ENCODE data around the gene SEC61A2.
A peak's percentile ranks its signal among the peaks of the same experiment; 100 is the strongest.
"Not testable (repeated sequence)": the region's sequence is repeated elsewhere in the genome, so short reads cannot be mapped to it uniquely, and the experiment has no call there.

Gene SEC61A2

DNA sequence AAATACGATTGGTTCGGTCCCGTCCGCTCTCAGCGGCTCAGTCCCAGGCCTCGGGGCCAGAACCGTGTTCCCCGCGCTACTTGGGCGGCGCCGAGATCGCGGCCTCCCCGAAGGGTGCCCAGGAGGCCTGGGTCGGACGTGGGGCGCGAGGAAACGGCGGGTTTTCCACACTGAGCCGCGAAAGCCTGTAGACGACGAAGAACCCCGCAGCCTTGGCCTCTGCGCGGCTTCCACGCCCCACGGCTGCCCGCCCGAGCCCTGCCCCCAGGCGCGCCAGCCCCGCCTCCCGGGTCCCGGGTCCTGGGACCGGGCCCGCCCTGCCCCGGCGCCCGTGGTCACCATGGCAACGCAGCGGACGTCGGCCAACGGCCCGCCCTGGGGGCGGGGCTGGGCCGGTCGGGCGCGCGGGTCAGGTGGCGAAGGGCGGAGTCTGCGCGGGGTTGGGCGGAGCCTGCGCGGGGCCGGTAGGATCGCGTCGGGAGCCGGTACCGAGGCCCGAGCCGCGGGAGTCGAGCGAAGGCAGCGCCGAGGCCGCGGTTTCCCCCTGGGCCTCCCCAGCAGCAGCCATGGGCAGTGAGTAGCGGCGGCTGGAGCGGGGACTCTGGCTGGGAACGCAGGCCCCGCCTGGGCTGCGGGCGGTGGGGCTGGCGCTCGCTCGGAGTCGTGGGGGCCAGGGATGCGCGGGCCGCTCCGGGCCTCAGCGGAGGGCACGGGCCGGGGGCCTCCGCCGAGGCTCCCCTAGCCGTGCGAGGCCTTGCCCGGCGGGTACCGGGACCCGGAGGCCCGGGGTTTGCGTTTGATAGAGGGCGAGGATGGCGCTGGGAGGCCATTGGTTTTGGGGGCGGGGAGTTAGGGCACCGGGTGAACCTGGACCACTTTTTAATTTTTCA is at the start of gene SEC61A2:
Gene SEC61A2 (plus strand): TSS at position 456 of the 890 bp plus-strand sequence. CDS start 111 bp downstream, at position 567.
- DNase-seq = peak; percentile 61

DNA sequence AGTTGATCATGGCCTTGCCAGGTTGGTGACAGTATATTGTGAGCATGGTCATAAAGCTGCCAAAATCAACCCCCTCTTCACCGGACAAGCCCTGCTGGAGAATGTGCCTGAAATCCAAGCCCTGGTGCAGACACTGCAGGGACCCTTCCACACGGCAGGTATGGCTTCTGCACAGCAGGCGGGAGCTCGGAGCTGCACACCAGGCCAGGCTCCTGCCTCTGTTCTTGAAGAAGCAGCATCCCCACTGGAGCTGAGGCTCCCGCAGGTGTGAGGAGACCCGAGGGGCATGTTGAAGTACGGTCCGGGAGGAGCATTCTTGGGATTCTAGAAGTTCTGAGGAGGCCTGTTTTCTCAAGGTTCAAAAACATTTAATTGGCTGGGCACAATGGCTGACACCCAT is 48.0 kb upstream of the SEC61A2 start:
- no peak for DNase-seq

DNA sequence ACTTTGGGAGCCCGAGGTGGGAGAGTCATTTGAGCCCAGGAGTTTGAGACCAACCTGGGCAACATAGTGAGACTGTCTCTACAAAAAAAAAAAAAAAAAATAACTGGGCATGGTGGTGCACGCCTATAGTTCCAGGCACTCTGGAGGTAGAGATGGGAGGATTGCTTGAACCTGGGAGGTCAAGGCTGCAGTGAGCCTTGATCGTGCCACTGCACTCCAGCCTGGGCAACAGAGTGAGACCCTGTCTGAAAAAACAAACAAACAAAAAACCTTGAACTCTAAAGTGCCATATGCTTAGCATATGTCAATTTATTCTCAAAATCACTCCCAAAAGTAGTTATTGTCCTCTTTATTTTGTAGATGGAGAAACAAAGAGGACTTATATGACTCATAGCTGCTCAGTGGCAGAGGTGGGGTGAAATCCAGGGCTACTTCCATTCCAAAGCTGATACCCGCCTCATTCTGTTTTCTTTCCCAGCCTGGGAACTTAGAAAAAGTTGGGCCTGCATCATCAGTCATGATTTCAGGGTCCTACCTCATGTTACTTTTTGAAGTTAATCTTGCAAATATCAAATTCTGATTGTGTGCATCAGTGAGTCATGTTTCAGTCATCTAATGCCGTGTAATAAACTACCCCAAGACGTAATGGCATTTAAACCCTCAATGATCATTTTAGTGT is 47.5 kb upstream of the SEC61A2 start:
- no peak for DNase-seq

GRCh38 chr10:12088919-12089318 is 40.6 kb upstream of the SEC61A2 start:
- DNase-seq = no peak

DNA sequence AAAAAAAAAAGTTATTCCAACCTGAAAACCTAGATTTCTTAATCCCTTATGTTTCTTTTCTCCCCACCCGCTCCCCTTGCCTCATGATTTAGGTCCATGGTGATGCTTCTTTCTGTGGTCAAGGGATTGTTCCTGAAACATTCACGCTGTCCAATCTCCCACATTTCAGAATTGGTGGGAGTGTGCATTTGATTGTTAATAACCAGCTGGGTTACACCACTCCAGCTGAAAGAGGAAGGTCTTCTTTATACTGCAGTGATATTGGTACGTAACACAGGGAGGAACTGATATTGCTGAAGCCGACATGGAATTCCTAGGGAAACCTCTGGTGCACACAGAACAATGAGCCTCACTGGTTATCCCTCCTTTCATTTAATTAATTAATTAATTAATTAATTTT is 38.1 kb upstream of the SEC61A2 start:
- DNase-seq = no peak

- not testable (repeated sequence) for DNase-seq
Measured at GRCh38 chr10:12097361-12097760, 32.1 kb upstream of the SEC61A2 start.

DNA sequence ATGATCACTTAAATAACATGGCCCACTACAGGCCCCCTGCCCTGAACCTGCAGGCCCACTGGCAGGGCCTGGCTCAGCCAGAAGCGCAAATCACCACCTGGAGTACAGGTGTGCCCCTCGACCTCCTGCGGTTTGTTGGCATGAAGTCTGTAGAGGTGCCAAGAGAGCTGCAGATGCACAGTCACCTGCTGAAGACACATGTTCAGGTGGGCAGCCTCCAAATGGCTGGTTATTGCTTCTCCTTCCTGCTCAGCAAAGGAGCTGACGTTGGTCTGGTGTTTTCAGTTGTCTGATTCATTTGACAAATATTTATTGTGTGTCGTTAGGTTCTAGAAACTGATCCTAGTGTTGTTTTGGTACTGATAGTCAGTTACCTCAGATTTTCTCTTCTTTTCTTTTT is 31.7 kb upstream of the SEC61A2 start:
- DNase-seq = no peak

DNA sequence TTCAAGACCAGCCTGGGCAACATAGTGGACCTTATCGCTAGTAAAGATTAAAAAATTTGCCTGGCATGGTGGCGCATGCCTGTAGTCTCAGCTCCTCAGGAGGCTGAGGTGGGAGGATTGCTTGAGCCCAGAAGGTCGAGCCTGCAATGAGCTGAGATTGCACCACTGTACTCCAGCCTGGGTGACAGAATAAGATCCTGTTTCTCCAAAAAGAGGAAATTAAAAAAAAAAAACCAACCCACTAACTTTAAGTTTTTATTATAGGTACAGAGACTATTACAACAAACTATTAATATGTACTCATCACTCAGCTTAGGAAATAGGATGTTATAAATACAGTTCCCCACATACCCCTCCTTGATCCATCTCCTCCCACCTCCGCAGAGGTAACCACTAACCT is 30.5 kb upstream of the SEC61A2 start:
- DNase-seq = no peak

DNA sequence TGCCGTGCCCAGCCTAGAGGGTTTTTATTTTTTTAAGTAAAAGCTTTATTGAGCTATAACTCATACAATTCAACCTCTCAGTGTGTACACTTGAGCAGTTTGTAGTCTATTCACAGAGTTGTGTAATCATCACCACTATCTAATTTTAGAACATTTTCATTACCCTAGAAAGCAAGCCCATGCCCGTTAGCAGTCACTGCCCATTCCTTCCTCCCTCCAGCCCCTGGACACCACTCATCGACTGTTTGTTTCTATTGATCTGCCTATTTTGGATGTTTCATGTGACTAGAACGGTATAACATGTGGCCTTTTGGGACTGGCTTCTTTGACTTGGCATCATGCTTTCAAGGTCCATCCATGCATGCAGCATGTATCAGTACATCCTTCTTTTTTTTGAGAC is 25.7 kb upstream of the SEC61A2 start:
- no peak for DNase-seq

DNA sequence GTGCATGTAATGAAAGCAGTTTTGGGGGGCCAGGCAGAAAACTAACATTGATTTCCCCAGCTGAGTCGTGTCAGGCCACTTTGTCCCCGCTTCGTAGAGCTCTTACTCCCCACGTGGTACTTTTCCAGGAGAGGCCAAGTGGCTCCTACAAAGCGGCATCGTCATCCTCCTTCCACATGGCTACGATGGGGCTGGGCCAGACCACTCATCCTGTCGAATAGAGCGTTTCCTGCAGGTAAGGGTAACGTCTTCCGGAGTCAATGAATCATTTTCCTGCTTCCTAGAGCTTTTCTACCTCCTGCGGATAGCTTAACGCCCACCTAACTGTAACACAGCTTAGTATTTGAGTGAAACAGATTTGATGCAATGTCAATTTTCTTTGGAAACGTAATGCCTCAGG is 21.7 kb upstream of the SEC61A2 start:
- no peak for DNase-seq

DNA sequence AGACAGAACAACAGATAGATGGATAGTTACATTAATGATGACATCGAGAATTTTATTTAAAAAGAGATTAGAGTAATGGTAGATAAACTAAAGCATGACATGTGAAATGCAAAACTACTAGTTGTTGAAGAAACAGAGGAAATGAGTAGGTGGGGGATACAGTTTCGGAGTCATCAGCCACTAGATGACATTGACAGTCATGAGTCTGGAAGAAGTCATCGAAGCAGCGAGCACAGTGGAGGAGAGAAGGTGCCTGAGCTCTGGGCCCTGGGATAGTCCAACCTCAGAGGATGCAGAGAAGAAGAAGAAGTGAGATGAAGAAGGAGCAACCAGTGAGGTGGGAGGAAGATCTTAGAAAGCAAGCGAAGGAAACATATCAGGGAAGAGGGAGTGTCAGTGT is 20.2 kb upstream of the SEC61A2 start:
- no peak for DNase-seq

GRCh38 chr10:12111528-12111927 is 17.9 kb upstream of the SEC61A2 start:
- no peak for DNase-seq

DNA sequence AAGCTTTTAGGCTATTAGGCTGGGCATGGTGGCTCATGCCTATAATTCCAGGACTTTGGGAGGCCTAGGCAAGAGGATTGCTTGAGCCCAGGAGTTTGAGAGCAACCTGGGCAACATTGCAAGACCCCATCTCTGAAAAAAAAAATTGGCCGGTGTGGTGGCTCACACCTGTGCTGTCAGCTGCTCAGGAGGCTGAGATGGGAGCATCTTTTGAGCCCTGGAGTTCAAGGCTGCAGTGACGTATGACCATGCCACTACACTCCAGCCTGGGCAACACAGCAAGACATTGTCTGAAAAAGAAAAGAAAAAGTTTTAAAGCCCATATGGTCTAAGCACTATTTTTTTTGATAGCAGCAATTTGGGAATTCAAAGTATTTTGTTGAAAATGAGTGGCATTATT is 15.8 kb upstream of the SEC61A2 start:
- DNase-seq = no peak

DNA sequence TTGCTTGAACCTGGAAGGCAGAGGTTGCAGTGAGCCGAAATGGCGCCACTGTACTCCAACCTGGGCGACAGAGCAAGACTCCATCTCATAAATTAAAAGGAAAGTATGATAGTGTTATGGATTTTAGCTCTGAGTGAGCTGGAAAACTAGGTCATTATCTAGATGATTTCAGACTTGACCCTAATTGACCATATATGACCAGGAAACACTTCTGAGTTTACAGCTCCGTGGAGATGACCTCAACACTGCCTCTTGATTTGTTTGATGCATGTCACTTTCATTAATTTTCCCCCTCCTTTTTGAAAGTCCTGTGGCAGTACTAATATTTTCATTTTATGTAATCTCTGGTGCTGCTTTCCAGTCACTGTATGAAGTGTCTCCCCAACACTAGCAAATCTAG is 7.8 kb upstream of the SEC61A2 start:
- DNase-seq = no peak

- DNase-seq = no peak
Measured at GRCh38 chr10:12130237-12130872, 878 bp downstream of the SEC61A2 start.

DNA sequence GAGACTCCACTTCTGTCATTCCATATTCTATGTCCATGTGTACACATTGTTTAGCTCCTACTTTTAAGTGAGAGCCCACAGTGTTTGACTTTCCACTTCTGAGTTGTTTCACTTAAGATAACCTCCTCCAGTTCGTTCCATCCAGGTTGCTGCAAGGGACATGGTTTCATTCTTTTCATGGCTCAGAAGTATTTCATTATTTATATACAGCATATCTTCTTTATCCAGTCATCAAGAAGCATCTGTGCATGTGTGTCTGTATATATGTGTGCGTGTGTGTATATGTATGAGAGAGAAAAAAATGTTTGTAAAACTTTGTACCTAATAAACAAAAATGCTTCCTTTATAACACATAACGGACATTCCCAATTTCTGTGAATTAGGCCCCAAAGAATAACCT is 6.2 kb downstream of the SEC61A2 start:
- DNase-seq = no peak

- DNase-seq = no peak
Measured at GRCh38 chr10:12140038-12140437, 10.6 kb downstream of the SEC61A2 start.

DNA sequence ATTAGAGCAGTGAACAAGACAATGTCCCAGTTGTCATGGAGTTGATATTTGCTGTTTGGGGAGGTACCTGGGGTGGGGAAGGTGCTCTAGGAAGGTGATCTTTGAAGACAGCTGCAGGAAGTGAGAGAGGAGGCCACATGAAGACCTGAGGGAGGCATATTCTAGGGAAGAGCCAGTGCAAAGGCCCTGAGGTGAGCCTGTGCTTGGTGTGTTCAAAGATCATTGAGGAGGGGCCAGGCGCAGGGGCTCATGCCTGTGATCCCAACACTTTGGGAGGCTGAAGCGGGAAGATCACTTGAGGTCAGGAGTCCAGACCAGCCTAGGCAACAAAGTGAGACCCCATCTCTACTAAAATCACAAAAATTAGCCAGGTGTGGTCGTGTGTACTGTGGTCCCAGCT is 15.1 kb downstream of the SEC61A2 start:
- no peak for DNase-seq

- DNase-seq = no peak
Measured at GRCh38 chr10:12150163-12150562, 20.7 kb downstream of the SEC61A2 start.

DNA sequence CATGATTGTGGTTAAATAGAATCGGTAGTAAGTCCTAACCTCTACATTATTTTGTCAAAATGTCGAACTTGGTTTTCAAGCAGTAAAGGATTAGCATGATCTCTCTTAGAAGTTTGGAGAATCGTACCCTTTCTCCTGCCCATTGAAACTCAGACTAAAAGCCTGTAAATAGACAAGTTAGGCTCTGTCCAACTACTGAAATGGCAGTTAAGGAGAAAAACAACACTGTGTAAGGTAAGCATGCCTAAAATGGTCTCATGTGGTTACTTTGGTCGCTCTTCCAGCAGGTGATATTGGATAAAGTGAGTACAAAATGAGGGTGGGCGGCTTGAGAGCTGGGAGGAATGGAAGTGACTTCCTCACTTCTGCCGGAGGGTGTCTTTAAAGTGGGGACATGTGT is 25.0 kb downstream of the SEC61A2 start:
- no peak for DNase-seq

GRCh38 chr10:12156367-12157123 is 27.1 kb downstream of the SEC61A2 start:
- DNase-seq = no peak

- no peak for DNase-seq
Measured at GRCh38 chr10:12158111-12158510, 28.6 kb downstream of the SEC61A2 start.

DNA sequence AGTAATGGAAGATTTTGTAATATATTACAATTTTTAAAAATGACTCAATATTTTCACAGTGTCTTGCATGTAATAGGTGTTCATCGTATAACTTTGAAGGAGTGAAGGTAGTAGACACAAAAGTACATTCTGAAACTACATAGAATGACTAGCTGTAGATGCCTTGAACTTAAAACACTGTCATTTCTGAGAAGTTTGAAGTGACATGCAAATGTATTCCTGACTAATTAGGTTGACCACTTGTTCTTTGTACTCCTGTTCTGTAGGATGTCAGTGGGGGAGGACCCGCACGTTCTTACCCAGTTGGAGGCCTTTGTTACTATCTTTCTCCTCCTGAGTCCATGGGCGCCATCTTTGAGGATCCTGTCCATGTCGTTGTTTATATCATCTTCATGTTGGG is 31.2 kb downstream of the SEC61A2 start:
- no peak for DNase-seq
